DND-41 (cell line): ENCODE measurements around the gene SPPL3.
A peak's percentile ranks its signal among the peaks of the same experiment; 100 is the strongest.

Source experiments
- ATAC-seq: fragments of 200-7000 bp; cut with Tn5 transposase; 3 replicates; pipeline ENCODE4 v1.9.1; 2021; ENCODE audit warnings: low read depth; ENCODE audit not compliant: insufficient read depth
- DNase-seq: peaks from one replicate; pipeline ENCODE4 v3.0.0-alpha.2; 2020
- H2AFZ ChIP-seq: 2 replicates; pipeline ENCODE4 v1.6.0; 2012; ENCODE audit warnings: low read depth, low read length
- H3K27ac ChIP-seq: 2 replicates; pipeline ENCODE4 v1.5.1; 2012; ENCODE audit warnings: low read length, inconsistent platforms
- H3K27me3 ChIP-seq: fragments of 200-600 bp; sonication (generic); 2 replicates; pipeline ENCODE4 v1.6.0; 2012; ENCODE audit warnings: low read length, mild to moderate bottlenecking, inconsistent platforms; ENCODE audit not compliant: insufficient read depth, poor library complexity
- H3K36me3 ChIP-seq: 2 replicates; pipeline ENCODE4 v1.5.1; 2012; ENCODE audit warnings: low read length, inconsistent platforms; ENCODE audit not compliant: insufficient read depth
- H3K4me1 ChIP-seq: 2 replicates; pipeline ENCODE4 v1.5.1; 2012; ENCODE audit warnings: mild to moderate bottlenecking, low read length; ENCODE audit not compliant: insufficient read depth
- H3K4me2 ChIP-seq: 2 replicates; pipeline ENCODE4 v1.6.0; 2012; ENCODE audit warnings: mild to moderate bottlenecking, moderate library complexity, low read length, inconsistent platforms; ENCODE audit not compliant: insufficient read depth
- H3K4me3 ChIP-seq, 2 experiments: fragments of 200-600 bp in 1 of 2; shearing (Covaris generic) in 1 of 2; 2 replicates each; pipeline ENCODE4 v1.5.1; 2012 to 2016; ENCODE audit warnings: inconsistent platforms in 2 of 2, low read length in 2 of 2, mild to moderate bottlenecking in 2 of 2, low read depth in 1 of 2, moderate library complexity in 1 of 2
- H3K79me2 ChIP-seq: 2 replicates; pipeline ENCODE4 v1.6.0; 2012; ENCODE audit warnings: low read length, inconsistent platforms; ENCODE audit not compliant: insufficient read depth
- H3K9ac ChIP-seq: 2 replicates; pipeline ENCODE4 v1.6.0; 2012; ENCODE audit warnings: low read depth, mild to moderate bottlenecking, inconsistent platforms, low read length, moderate library complexity
- H3K9me3 ChIP-seq: 2 replicates; pipeline ENCODE4 v1.5.1; 2012; ENCODE audit warnings: low read length, moderate library complexity, mild to moderate bottlenecking, inconsistent platforms; ENCODE audit not compliant: insufficient read depth, severe bottlenecking
- H4K20me1 ChIP-seq: 2 replicates; pipeline ENCODE4 v1.6.0; 2012; ENCODE audit warnings: low read length; ENCODE audit not compliant: insufficient read depth
- CTCF ChIP-seq: IDR thresholded peaks from 2 replicates; pipeline ENCODE4 v1.5.1; 2012; ENCODE audit warnings: borderline replicate concordance, low read length, moderate library complexity, mild to moderate bottlenecking; ENCODE audit not compliant: poor library complexity, severe bottlenecking; ENCODE audit errors: extremely low read depth
- EZH2 ChIP-seq: IDR thresholded peaks from 3 replicates; pipeline ENCODE4 v1.6.1; 2012; ENCODE audit warnings: borderline replicate concordance, low read depth, mild to moderate bottlenecking, moderate library complexity, low read length, inconsistent platforms; ENCODE audit not compliant: severe bottlenecking

Gene SPPL3

GRCh38 chr12:120861074-120861795 is 42.9 kb downstream of the SPPL3 start:
- ATAC-seq, result no peak
- Histone ChIP-seq H3K4me1 (no peaks in the 10 kb centered on the region), H3K9me3 (peaks cover 8% of the 10 kb centered on the region), H3K4me3 (no peak overlapping the region), H3K4me2 (no peak overlapping the region), H3K27ac (no peak overlapping the region), H3K79me2 (peaks cover 92% of the 10 kb centered on the region), H4K20me1 (peaks cover 23% of the 10 kb centered on the region; the same call in 1 of the 2 replicates), H3K27me3 (no peaks in the 10 kb centered on the region), H3K36me3 (peaks cover under 1% of the 10 kb centered on the region; the same call in 1 of the 2 replicates), H3K9ac (no peak overlapping the region), H2AFZ (no peak overlapping the region)
- TF ChIP-seq EZH2 (no peak), CTCF (no peak)
- DNase-seq, result no peak

GRCh38 chr12:120858306-120859088 is 45.7 kb downstream of the SPPL3 start:
- H3K27me3 ChIP-seq, result no peaks in the 10 kb centered on the region
- no peak overlapping the region for H3K4me3 ChIP-seq
- TF ChIP-seq EZH2 (no peak), CTCF (no peak)
- peaks cover 33% of the 10 kb centered on the region for H4K20me1 ChIP-seq
- H3K79me2 ChIP-seq, result peaks cover 92% of the 10 kb centered on the region
- H3K4me1 ChIP-seq, result peaks cover 6% of the 10 kb centered on the region; the same call in 1 of the 2 replicates
- no peak for ATAC-seq
- peaks cover 8% of the 10 kb centered on the region for H3K9me3 ChIP-seq
- no peak overlapping the region for H3K9ac ChIP-seq
- no peak overlapping the region for H2AFZ ChIP-seq
- no peak overlapping the region for H3K27ac ChIP-seq
- peaks cover 3% of the 10 kb centered on the region; the same call in 1 of the 2 replicates for H3K36me3 ChIP-seq
- H3K4me2 ChIP-seq, result no peak overlapping the region
- no peak for DNase-seq

GRCh38 chr12:120856980-120857379 is 47.2 kb downstream of the SPPL3 start:
- H3K79me2 ChIP-seq, result peaks cover 86% of the 10 kb centered on the region
- ATAC-seq (peak; percentile 40; the same call in 2 of the 3 replicates), DNase-seq (no peak)
- H3K9me3 ChIP-seq, result peaks cover 8% of the 10 kb centered on the region
- H4K20me1 ChIP-seq, result peaks cover 36% of the 10 kb centered on the region
- H3K4me3 ChIP-seq, result no peak overlapping the region
- peaks cover 6% of the 10 kb centered on the region; the same call in 1 of the 2 replicates for H3K4me1 ChIP-seq
- no peak for TF ChIP-seq EZH2
- TF ChIP-seq CTCF, result peak; percentile 53
- peaks cover 3% of the 10 kb centered on the region; the same call in 1 of the 2 replicates for H3K36me3 ChIP-seq
- H3K27ac ChIP-seq, result no peak overlapping the region
- no peak overlapping the region for H3K9ac ChIP-seq
- no peaks in the 10 kb centered on the region for H3K27me3 ChIP-seq
- no peak overlapping the region for H3K4me2 ChIP-seq
- H2AFZ ChIP-seq, result no peak overlapping the region
